CD4-positive, CD25-positive, alpha-beta regulatory T cell (primary cell): ENCODE data around the gene GPS1. TPM values are rescaled to one million over a fixed set of nuclear protein-coding genes. Genes with fewer than 3 reads are reported as not detected.

Experiments used
- ATAC-seq, 2 donors: fragments of 150-1000 bp; cut with Tn5 transposase; one replicate each; pipeline ENCODE4 v1.10.0; 2021; ENCODE audit warnings: low read depth in 2 of 2, moderate number of reproducible peaks in 2 of 2, moderate library complexity in 1 of 2
- DNase-seq, 3 donors: peaks; one replicate each; pipeline versions ENCODE4 v3.0.0 to v3.0.0-alpha.2; 2012 to 2022; ENCODE audit warnings: mixed read lengths in 1 of 3
- H3K27ac ChIP-seq: one replicate; pipeline ENCODE4 v1.7.0; 2013; ENCODE audit warnings: mild to moderate bottlenecking, low read length; ENCODE audit not compliant: insufficient read depth, poor library complexity, severe bottlenecking
- H3K27me3 ChIP-seq: one replicate; pipeline ENCODE4 v1.7.0; 2013; ENCODE audit warnings: low read length; ENCODE audit not compliant: control insufficient read depth, insufficient read depth
- H3K36me3 ChIP-seq: one replicate; pipeline ENCODE4 v1.7.0; 2013; ENCODE audit warnings: mild to moderate bottlenecking, low read length, moderate library complexity; ENCODE audit not compliant: control insufficient read depth, insufficient read depth
- H3K4me1 ChIP-seq: 2 replicates; pipeline ENCODE4 v1.7.0; 2013; ENCODE audit warnings: mild to moderate bottlenecking, low read length; ENCODE audit not compliant: insufficient read depth, control insufficient read depth, poor library complexity, severe bottlenecking
- H3K4me3 ChIP-seq: one replicate; pipeline ENCODE4 v1.7.0; 2013; ENCODE audit warnings: low read depth, mild to moderate bottlenecking, low read length, moderate library complexity
- H3K9me3 ChIP-seq, 2 experiments: 1 replicate in 1 of 2; 2 replicates in 1 of 2; pipeline ENCODE4 v1.7.0; 2013; ENCODE audit warnings: low read length in 2 of 2, mild to moderate bottlenecking in 1 of 2, moderate library complexity in 1 of 2; ENCODE audit not compliant: control insufficient read depth in 2 of 2
- H3K27ac Mint-ChIP-seq, 3 donors: one replicate each; pipeline ENCODE4 v1.8.0; 2020 to 2022; ENCODE audit warnings: mild to moderate bottlenecking in 3 of 3, mixed read lengths in 3 of 3, moderate library complexity in 2 of 3
- H3K27me3 Mint-ChIP-seq: one replicate; pipeline ENCODE4 v1.8.0; 2022; ENCODE audit warnings: mild to moderate bottlenecking, mixed read lengths
- H3K36me3 Mint-ChIP-seq: one replicate; pipeline ENCODE4 v1.8.0; 2020; ENCODE audit warnings: mixed read lengths
- H3K4me1 Mint-ChIP-seq, 4 donors: one replicate each; pipeline ENCODE4 v1.8.0; 2020 to 2022; ENCODE audit warnings: mixed read lengths in 4 of 4, mild to moderate bottlenecking in 1 of 4
- H3K4me3 Mint-ChIP-seq, 4 donors: one replicate each; pipeline ENCODE4 v1.8.0; 2020 to 2022; ENCODE audit warnings: mild to moderate bottlenecking in 4 of 4, mixed read lengths in 4 of 4, moderate library complexity in 3 of 4
- H3K9me3 Mint-ChIP-seq, 7 donors: one replicate each; pipeline ENCODE4 v1.8.0; 2020 to 2022; ENCODE audit warnings: mixed read lengths in 7 of 7, mild to moderate bottlenecking in 3 of 7, moderate library complexity in 2 of 7
- polyA plus RNA-seq, 4 donors: library from polyadenylated mRNA; unstranded; fragments of 300-500 nt; fragmentation: Illumina TruSeq; gene quantifications; one replicate each; pipeline ENCODE4 v1.2.3, GENCODE V29; 2021
- total RNA-seq: library from RNA; stranded (reverse); gene quantifications from one replicate; pipeline ENCODE4 v1.2.3, GENCODE V29; 2022

The GPS1 gene
- total and polyA plus RNA-seq, 5 donors from 2014 or later, result 87.5 to 170 (median 153) TPM

- Mint-ChIP-seq H3K9me3 (peaks cover 0 to 1% (median 0%) of the 10 kb centered on the region in 7 donors), H3K4me1 (peaks cover 0 to 27% (median 6%) of the 10 kb centered on the region in 4 donors), H3K36me3 (peaks cover 7% of the 10 kb centered on the region), H3K27ac (peak overlapping the region in 2 of 3 donors; percentile 51 to 75), H3K4me3 (peak overlapping the region; percentile 47 to 85 (median 83)), H3K27me3 (no peaks in the 10 kb centered on the region)
- H3K27ac ChIP-seq, result no peak overlapping the region
- H3K9me3 ChIP-seq, result no peaks in the 10 kb centered on the region
- no peak overlapping the region for H3K4me3 ChIP-seq
- H3K36me3 ChIP-seq, result peaks cover 10% of the 10 kb centered on the region
- ATAC-seq (no peak), DNase-seq (no peak)
- peaks cover 23% of the 10 kb centered on the region for H3K4me1 ChIP-seq
- no peaks in the 10 kb centered on the region for H3K27me3 ChIP-seq
These were observed 1.4 kb upstream of the GPS1 start for GRCh38 chr17:82050152-82050760.

GRCh38 chr17:82050761-82051641, 697 bp upstream of the GPS1 start:
- peak in 1 of 2 donors; percentile 12 for ATAC-seq
- Histone ChIP-seq H3K9me3 (no peaks in the 10 kb centered on the region), H3K4me3 (no peak overlapping the region), H3K27me3 (no peaks in the 10 kb centered on the region), H3K4me1 (peaks cover 23% of the 10 kb centered on the region), H3K36me3 (peaks cover 15% of the 10 kb centered on the region), H3K27ac (no peak overlapping the region)
- peak overlapping the region; percentile 47 to 85 (median 83) for H3K4me3 Mint-ChIP-seq
- H3K27ac Mint-ChIP-seq, result peak overlapping the region in 2 of 3 donors; percentile 75 to 86
- peaks cover 0 to 27% (median 6%) of the 10 kb centered on the region in 4 donors for H3K4me1 Mint-ChIP-seq
- no peaks in the 10 kb centered on the region for H3K27me3 Mint-ChIP-seq
- no peaks in the 10 kb centered on the region for H3K9me3 Mint-ChIP-seq
- H3K36me3 Mint-ChIP-seq, result peaks cover 7% of the 10 kb centered on the region
- no peak for DNase-seq

- Mint-ChIP-seq H3K27ac (no peak overlapping the region), H3K9me3 (no peaks in the 10 kb centered on the region), H3K27me3 (no peaks in the 10 kb centered on the region), H3K4me3 (peak overlapping the region; percentile 47 to 86 (median 79)), H3K4me1 (peaks cover 0 to 22% (median 6%) of the 10 kb centered on the region in 4 donors), H3K36me3 (peaks cover 2% of the 10 kb centered on the region)
- peaks cover 23% of the 10 kb centered on the region for H3K4me1 ChIP-seq
- no peak overlapping the region for H3K27ac ChIP-seq
- H3K27me3 ChIP-seq, result no peaks in the 10 kb centered on the region
- H3K36me3 ChIP-seq, result peaks cover 22% of the 10 kb centered on the region
- no peaks in the 10 kb centered on the region for H3K9me3 ChIP-seq
- DNase-seq (no peak), ATAC-seq (no peak)
- H3K4me3 ChIP-seq, result peak overlapping the region; percentile 31
These were observed 951 bp downstream of the GPS1 start for GRCh38 chr17:82052638-82053059.

- Histone ChIP-seq H3K36me3 (peaks cover 24% of the 10 kb centered on the region), H3K9me3 (no peaks in the 10 kb centered on the region), H3K27me3 (no peaks in the 10 kb centered on the region), H3K27ac (no peak overlapping the region), H3K4me3 (no peak overlapping the region), H3K4me1 (peaks cover 23% of the 10 kb centered on the region)
- H3K4me1 Mint-ChIP-seq, result peaks cover 0 to 21% (median 6%) of the 10 kb centered on the region in 4 donors
- H3K36me3 Mint-ChIP-seq, result peaks cover 5% of the 10 kb centered on the region
- H3K9me3 Mint-ChIP-seq, result no peaks in the 10 kb centered on the region
- no peaks in the 10 kb centered on the region for H3K27me3 Mint-ChIP-seq
- peak overlapping the region in 1 of 3 donors; percentile 32 for H3K27ac Mint-ChIP-seq
- DNase-seq (no peak), ATAC-seq (no peak)
- peak overlapping the region; percentile 47 to 86 (median 79) for H3K4me3 Mint-ChIP-seq
These were observed 1.4 kb downstream of the GPS1 start for GRCh38 chr17:82053130-82053529.

- H3K4me3 Mint-ChIP-seq, result peak overlapping the region; percentile 47 to 86 (median 79)
- H3K9me3 ChIP-seq, result no peaks in the 10 kb centered on the region
These were observed 2.0 kb downstream of the GPS1 start for GRCh38 chr17:82053556-82054263.

GRCh38 chr17:82054351-82055022, 2.8 kb downstream of the GPS1 start:
- DNase-seq (no peak), ATAC-seq (no peak)
- Histone ChIP-seq H3K27ac (no peak overlapping the region), H3K36me3 (peaks cover 24% of the 10 kb centered on the region), H3K4me1 (peaks cover 23% of the 10 kb centered on the region), H3K27me3 (no peaks in the 10 kb centered on the region), H3K9me3 (no peaks in the 10 kb centered on the region), H3K4me3 (no peak overlapping the region)
- Mint-ChIP-seq H3K27ac (no peak overlapping the region), H3K27me3 (no peaks in the 10 kb centered on the region), H3K9me3 (no peaks in the 10 kb centered on the region), H3K36me3 (peaks cover 5% of the 10 kb centered on the region), H3K4me1 (peaks cover 0 to 21% (median 6%) of the 10 kb centered on the region in 4 donors), H3K4me3 (peak overlapping the region in 2 of 4 donors; percentile 29 to 43)

More at GRCh38 chr17:82053556-82054263, 2.0 kb downstream of the GPS1 start:
- no peaks in the 10 kb centered on the region for H3K27me3 Mint-ChIP-seq
- H3K27ac ChIP-seq, result no peak overlapping the region
- H3K36me3 ChIP-seq, result peaks cover 24% of the 10 kb centered on the region
- no peak for DNase-seq
- H3K4me3 ChIP-seq, result no peak overlapping the region
- no peaks in the 10 kb centered on the region for H3K9me3 Mint-ChIP-seq
- ATAC-seq, result no peak
- no peaks in the 10 kb centered on the region for H3K27me3 ChIP-seq
- peak overlapping the region in 2 of 3 donors; percentile 51 to 83 for H3K27ac Mint-ChIP-seq
- H3K4me1 ChIP-seq, result peaks cover 23% of the 10 kb centered on the region
- H3K4me1 Mint-ChIP-seq, result peaks cover 0 to 21% (median 6%) of the 10 kb centered on the region in 4 donors
- peaks cover 5% of the 10 kb centered on the region for H3K36me3 Mint-ChIP-seq
